Thyroid gland (tissue), 4 donors: ENCODE measurements around the gene HSPA6. TPM values are rescaled to one million over a fixed set of nuclear protein-coding genes. Genes with fewer than 3 reads are reported as not detected.
"Not testable (repeated sequence)": the region's sequence is repeated elsewhere in the genome, so short reads cannot be mapped to it uniquely, and the experiment has no call there.

Experiments used
- DNase-seq, 2 donors: peaks; one replicate each; pipeline ENCODE4 v3.0.0-alpha.2; 2019
- H3K27ac ChIP-seq, 3 donors: fragments of 200-600 bp; sonication (generic); 1 replicate in 2 of 3; 2 replicates in 1 of 3; pipeline ENCODE4 v1.5.1; 2016 to 2019; ENCODE audit warnings: mild to moderate bottlenecking in 1 of 3, moderate library complexity in 1 of 3
- H3K27me3 ChIP-seq: fragments of 200-600 bp; sonication (generic); one replicate; pipeline ENCODE4 v1.5.1; 2019
- H3K36me3 ChIP-seq, 2 donors: fragments of 200-600 bp; sonication (generic); one replicate each; pipeline ENCODE4 v1.5.1; 2016 to 2019
- H3K4me1 ChIP-seq, 2 donors: fragments of 200-600 bp; sonication (generic); one replicate each; pipeline ENCODE4 v1.5.1; 2017 to 2019
- H3K4me3 ChIP-seq, 3 donors: fragments of 200-600 bp; sonication (generic); replicated peaks in 1 of 3; 1 replicate in 2 of 3; 2 replicates in 1 of 3; pipeline ENCODE4 v1.5.1; 2016; ENCODE audit warnings: mild to moderate bottlenecking in 1 of 3
- H3K9me3 ChIP-seq: fragments of 200-600 bp; sonication (generic); one replicate; pipeline ENCODE4 v1.5.1; 2017
- CTCF ChIP-seq, 6 experiments: fragments of 200-600 bp in 3 of 6; fragments of 450-650 bp in 3 of 6; sonication (generic) in 3 of 6; IDR thresholded peaks; one replicate each; pipeline ENCODE4 v1.5.1; 2016 to 2019; ENCODE audit warnings: antibody characterized with exemption in 6 of 6, mild to moderate bottlenecking in 2 of 6, inconsistent platforms in 1 of 6, moderate library complexity in 1 of 6
- POLR2A ChIP-seq, 2 donors: fragments of 450-650 bp; IDR thresholded peaks; one replicate each; pipeline ENCODE4 v1.6.1; 2017; ENCODE audit warnings: antibody characterized with exemption in 2 of 2, mild to moderate bottlenecking in 2 of 2, moderate library complexity in 1 of 2
- WGBS, 2 donors: methylation state at CpG; one replicate each; pipeline ENCODE4 v1.1.5; 2017; 5-methylcytosine and 5-hydroxymethylcytosine counted together
- intact Hi-C: fragments of 100-400 bp; cut with DNase I; formaldehyde crosslinking; loops from one replicate; pipeline ENCODE4 v1.15.1; 2023
- total RNA-seq, 4 donors: library from RNA; depleted of rRNA; stranded (reverse); fragments of >200 nt; gene quantifications; one replicate each; pipeline ENCODE4 v1.2.3, GENCODE V29; 2016

HSPA6 gene
- total RNA-seq, 4 donors from 2014 or later, result 0.75 to 4.7 (median 2.7) TPM

- no peaks in the 10 kb centered on the region for H3K9me3 ChIP-seq
- intact Hi-C loops, result no loop called here
- H3K4me3 ChIP-seq, result no peak overlapping the region
- 88 to 89% methylated on average over 6 of the region's 6 CpGs for WGBS, 2 donors
- H3K36me3 ChIP-seq, result no peaks in the 10 kb centered on the region
- no peak for TF ChIP-seq POLR2A (IDR thresholded peaks at IDR 0.05)
- no peak for TF ChIP-seq CTCF (IDR thresholded peaks at IDR 0.05)
- H3K27ac ChIP-seq, result no peak overlapping the region
- peaks cover 0 to 1% of the 10 kb centered on the region in 2 donors for H3K4me1 ChIP-seq
- H3K27me3 ChIP-seq, result no peaks in the 10 kb centered on the region
- no peak for DNase-seq
Measured at GRCh38 chr1:161505686-161506085, 18.7 kb upstream of the HSPA6 start.

DNA sequence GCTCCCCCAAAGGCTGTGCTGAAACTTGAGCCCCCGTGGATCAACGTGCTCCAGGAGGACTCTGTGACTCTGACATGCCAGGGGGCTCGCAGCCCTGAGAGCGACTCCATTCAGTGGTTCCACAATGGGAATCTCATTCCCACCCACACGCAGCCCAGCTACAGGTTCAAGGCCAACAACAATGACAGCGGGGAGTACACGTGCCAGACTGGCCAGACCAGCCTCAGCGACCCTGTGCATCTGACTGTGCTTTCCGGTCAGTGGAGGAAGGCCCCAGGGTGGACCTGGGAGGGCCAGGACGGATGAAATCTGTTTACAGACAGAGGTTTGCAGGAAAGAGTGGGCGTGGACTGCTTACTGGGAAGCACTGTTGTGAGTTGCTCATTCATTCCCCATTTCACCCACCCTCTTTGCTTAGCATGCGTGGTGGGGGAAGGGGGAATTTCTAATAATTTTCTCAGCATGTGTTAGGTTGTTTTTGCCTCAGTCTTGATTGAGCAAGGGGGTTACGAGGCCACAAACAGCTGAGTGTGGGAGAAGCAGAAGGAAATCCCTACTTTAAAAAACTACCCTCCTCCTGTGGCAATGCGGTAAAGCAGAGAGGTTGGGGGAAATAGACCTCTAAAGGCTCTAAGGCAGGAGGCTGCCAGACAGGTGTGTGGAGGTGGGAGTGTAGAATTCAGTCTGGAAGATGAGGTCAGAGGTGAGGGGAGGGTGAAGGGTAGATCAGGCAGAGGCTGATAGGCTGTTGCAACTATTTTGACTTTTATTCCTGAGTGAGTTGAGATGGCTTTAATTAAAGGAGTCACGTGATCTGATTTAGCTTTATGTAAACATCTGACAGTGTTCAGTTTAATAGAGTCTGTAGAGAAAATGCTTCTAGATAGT, 17.8 kb upstream of the HSPA6 start:
- no peak for DNase-seq
- intact Hi-C loops, result no loop called here
- H3K4me1 ChIP-seq, result peaks cover 0 to 6% of the 10 kb centered on the region in 2 donors
- H3K4me3 ChIP-seq, result no peak overlapping the region
- H3K9me3 ChIP-seq, result no peaks in the 10 kb centered on the region
- H3K27me3 ChIP-seq, result no peaks in the 10 kb centered on the region
- H3K27ac ChIP-seq, result no peak overlapping the region
- H3K36me3 ChIP-seq, result no peaks in the 10 kb centered on the region
- TF ChIP-seq POLR2A (IDR thresholded peaks at IDR 0.05) (no peak), CTCF (IDR thresholded peaks at IDR 0.05) (no peak)
- 55 to 64% methylated on average over 13 to 14 of the region's 15 CpGs for WGBS, 2 donors

- intact Hi-C loops, result no loop called here
- Histone ChIP-seq H3K4me1 (peaks cover 0 to 20% of the 10 kb centered on the region in 2 donors), H3K27ac (no peak overlapping the region), H3K36me3 (no peaks in the 10 kb centered on the region), H3K4me3 (no peak overlapping the region), H3K9me3 (no peaks in the 10 kb centered on the region), H3K27me3 (no peaks in the 10 kb centered on the region)
- no peak for TF ChIP-seq POLR2A (IDR thresholded peaks at IDR 0.05)
- TF ChIP-seq CTCF (IDR thresholded peaks at IDR 0.05), result no peak
- no peak for DNase-seq
- 81 to 89% methylated on average over 3 of the region's 3 CpGs for WGBS, 2 donors
Measured at GRCh38 chr1:161510477-161510876, 13.9 kb upstream of the HSPA6 start.

DNA sequence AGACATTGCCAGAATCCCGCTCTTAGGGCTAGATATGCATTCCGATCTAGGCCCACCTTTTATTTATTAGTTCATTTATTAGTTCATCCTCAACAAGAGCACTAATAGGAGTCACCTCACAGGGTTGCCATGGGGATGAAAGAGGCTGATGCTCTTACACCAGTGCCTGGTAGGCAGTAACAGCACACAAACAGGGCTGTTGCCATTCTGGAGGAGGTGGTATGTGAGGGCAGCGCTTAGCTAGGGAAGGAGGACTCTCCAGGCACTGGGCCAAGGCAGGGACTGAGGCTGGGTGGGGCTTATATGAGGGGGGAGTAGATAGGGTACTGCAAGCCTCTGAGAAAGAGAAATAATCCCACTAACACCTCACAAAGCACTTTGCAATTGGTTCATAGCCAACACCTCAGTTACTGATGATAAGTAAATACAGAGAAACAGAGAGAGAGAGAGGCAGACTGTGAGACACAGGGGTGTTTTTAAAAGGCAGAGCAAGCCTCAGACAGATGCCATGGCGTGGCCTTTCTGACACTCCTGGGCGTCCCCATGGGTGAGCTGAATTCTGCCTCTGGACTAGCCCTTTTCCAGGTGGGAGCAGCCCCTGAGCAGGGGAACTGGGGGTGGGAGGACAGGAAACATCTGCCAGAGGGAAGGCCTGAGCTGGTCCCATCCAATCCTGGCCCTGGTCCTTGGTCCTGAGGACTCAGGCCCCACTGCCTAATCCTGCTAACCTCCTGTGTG, 13.2 kb upstream of the HSPA6 start:
- TF ChIP-seq CTCF (IDR thresholded peaks at IDR 0.05) (no peak), POLR2A (IDR thresholded peaks at IDR 0.05) (no peak)
- Histone ChIP-seq H3K4me3 (no peak overlapping the region), H3K27ac (peak overlapping the region in 1 of 3 donors; percentile 5), H3K9me3 (no peaks in the 10 kb centered on the region), H3K27me3 (no peaks in the 10 kb centered on the region), H3K36me3 (no peaks in the 10 kb centered on the region), H3K4me1 (peaks cover 0 to 20% of the 10 kb centered on the region in 2 donors)
- DNase-seq, result no peak
- 77 to 87% methylated on average over 5 of the region's 5 CpGs for WGBS, 2 donors
- intact Hi-C loops, result no loop called here

DNA sequence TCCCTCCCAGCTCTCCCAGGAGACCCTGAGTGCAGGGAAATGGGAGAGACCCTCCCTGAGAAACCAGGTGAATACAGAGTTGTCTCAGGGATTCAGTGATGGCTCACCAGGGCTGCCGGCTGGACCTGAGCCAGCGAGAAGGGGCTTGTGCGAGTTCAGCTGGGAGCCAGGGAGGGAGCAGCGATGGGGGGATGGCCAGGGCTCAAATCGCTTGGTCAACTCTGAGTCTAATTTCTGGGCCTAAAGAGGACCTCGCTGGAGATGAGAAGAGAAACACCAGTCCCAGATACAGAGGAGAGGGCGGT, 12.6 kb upstream of the HSPA6 start:
- no peaks in the 10 kb centered on the region for H3K27me3 ChIP-seq
- WGBS, 2 donors, result 74 to 80% methylated on average over 7 of the region's 7 CpGs
- H3K4me3 ChIP-seq, result no peak overlapping the region
- TF ChIP-seq POLR2A (IDR thresholded peaks at IDR 0.05) (no peak), CTCF (IDR thresholded peaks at IDR 0.05) (no peak)
- DNase-seq, result no peak
- no peak overlapping the region for H3K27ac ChIP-seq
- intact Hi-C loops, result no loop called here
- no peaks in the 10 kb centered on the region for H3K36me3 ChIP-seq
- peaks cover 0 to 20% of the 10 kb centered on the region in 2 donors for H3K4me1 ChIP-seq
- no peaks in the 10 kb centered on the region for H3K9me3 ChIP-seq

- peak overlapping the region in 1 of 3 donors; percentile 10 for H3K27ac ChIP-seq
- WGBS, 2 donors, result 86 to 96% methylated on average over 4 to 6 of the region's 6 CpGs
- H3K27me3 ChIP-seq, DNase-seq, H3K9me3 ChIP-seq, H3K4me3 ChIP-seq, H3K36me3 ChIP-seq, intact Hi-C loops: not testable (repeated sequence)
- H3K4me1 ChIP-seq, result peaks cover 4 to 24% of the 10 kb centered on the region in 2 donors
Measured at GRCh38 chr1:161512636-161513447, 11.5 kb upstream of the HSPA6 start.

DNA sequence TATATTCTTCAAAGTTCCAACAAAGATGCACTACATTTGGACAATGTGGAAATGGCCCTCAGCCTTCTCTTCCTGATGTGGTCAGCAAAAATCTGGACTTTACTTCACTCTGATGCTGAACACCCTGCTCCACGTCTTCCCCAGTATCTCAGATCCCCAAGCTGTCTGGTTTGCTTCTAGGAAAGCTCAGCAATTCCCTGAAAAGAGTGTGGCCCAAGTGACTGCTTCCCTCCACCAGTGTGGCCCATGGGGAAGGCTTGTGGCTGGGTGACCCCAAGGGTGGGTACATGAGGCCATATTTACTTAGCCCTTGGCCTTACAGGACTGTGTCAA, 10.9 kb upstream of the HSPA6 start:
- Histone ChIP-seq H3K4me1 (peaks cover 4 to 24% of the 10 kb centered on the region in 2 donors), H3K27ac (peak overlapping the region in 2 of 3 donors; percentile 2 to 61)
- H3K9me3 ChIP-seq, DNase-seq, H3K36me3 ChIP-seq, H3K27me3 ChIP-seq, intact Hi-C loops, H3K4me3 ChIP-seq: not testable (repeated sequence)
- no CpG with 5 or more reads among the region's 1 CpG for WGBS, 2 donors
